HPDE6-E6E7 (cell line): ENCODE results near the gene LAMA2.

Source experiments
- DNase-seq: peaks from one replicate; pipeline ENCODE4 v3.0.0; 2011; ENCODE audit warnings: missing footprints; ENCODE audit errors: extremely low spot score

LAMA2 gene

GRCh38 chr6:129364767-129365166, 481.8 kb downstream of the LAMA2 start:
- no peak for DNase-seq

GRCh38 chr6:129368076-129368475, 485.1 kb downstream of the LAMA2 start:
- DNase-seq: no peak

GRCh38 chr6:129368970-129369369, 486.0 kb downstream of the LAMA2 start:
- DNase-seq: no peak

- DNase-seq: no peak
Observed at GRCh38 chr6:129369737-129370136, 486.8 kb downstream of the LAMA2 start.

- DNase-seq: no peak
Observed at GRCh38 chr6:129370268-129370916, 487.5 kb downstream of the LAMA2 start.

GRCh38 chr6:129381885-129382284, 498.9 kb downstream of the LAMA2 start:
- no peak for DNase-seq

- DNase-seq: no peak
Observed at GRCh38 chr6:129382916-129383315, 500.0 kb downstream of the LAMA2 start.

- DNase-seq: no peak
Observed at GRCh38 chr6:129385117-129385516, 502.2 kb downstream of the LAMA2 start.

- DNase-seq: no peak
Observed at GRCh38 chr6:129390900-129391299, 508.0 kb downstream of the LAMA2 start.

- DNase-seq: no peak
Observed at GRCh38 chr6:129393654-129394053, 510.7 kb downstream of the LAMA2 start.

- DNase-seq: no peak
Observed at GRCh38 chr6:129398764-129399163, 515.8 kb downstream of the LAMA2 start.

- no peak for DNase-seq
Observed at GRCh38 chr6:129402244-129402643, 519.3 kb downstream of the LAMA2 start.

- no peak for DNase-seq
Observed at GRCh38 chr6:129411092-129411491, 528.2 kb downstream of the LAMA2 start.

- no peak for DNase-seq
Observed at GRCh38 chr6:129416337-129416990, 533.5 kb downstream of the LAMA2 start.

- no peak for DNase-seq
Observed at GRCh38 chr6:129417416-129418086, 534.6 kb downstream of the LAMA2 start.

- DNase-seq: no peak
Observed at GRCh38 chr6:129419324-129419723, 536.4 kb downstream of the LAMA2 start.

- no peak for DNase-seq
Observed at GRCh38 chr6:129426343-129426742, 543.4 kb downstream of the LAMA2 start.

- no peak for DNase-seq
Observed at GRCh38 chr6:129429956-129430355, 547.0 kb downstream of the LAMA2 start.

- no peak for DNase-seq
Observed at GRCh38 chr6:129432738-129433137, 549.8 kb downstream of the LAMA2 start.

GRCh38 chr6:129434091-129434490, 551.2 kb downstream of the LAMA2 start:
- DNase-seq: no peak

- no peak for DNase-seq
Observed at GRCh38 chr6:129440691-129441090, 557.8 kb downstream of the LAMA2 start.

- DNase-seq: no peak
Observed at GRCh38 chr6:129444683-129445082, 561.7 kb downstream of the LAMA2 start.
